Fibroblast of skin of back (primary cell): Measurements from ENCODE around the gene RHOT2.
A peak's percentile ranks its signal among the peaks of the same experiment; 100 is the strongest.
"Not testable (repeated sequence)": the region's sequence is repeated elsewhere in the genome, so short reads cannot be mapped to it uniquely, and the experiment has no call there.

Experiments used
- DNase-seq: peaks from one replicate; pipeline ENCODE4 v3.0.0-alpha.2; 2013

The RHOT2 gene

DNA sequence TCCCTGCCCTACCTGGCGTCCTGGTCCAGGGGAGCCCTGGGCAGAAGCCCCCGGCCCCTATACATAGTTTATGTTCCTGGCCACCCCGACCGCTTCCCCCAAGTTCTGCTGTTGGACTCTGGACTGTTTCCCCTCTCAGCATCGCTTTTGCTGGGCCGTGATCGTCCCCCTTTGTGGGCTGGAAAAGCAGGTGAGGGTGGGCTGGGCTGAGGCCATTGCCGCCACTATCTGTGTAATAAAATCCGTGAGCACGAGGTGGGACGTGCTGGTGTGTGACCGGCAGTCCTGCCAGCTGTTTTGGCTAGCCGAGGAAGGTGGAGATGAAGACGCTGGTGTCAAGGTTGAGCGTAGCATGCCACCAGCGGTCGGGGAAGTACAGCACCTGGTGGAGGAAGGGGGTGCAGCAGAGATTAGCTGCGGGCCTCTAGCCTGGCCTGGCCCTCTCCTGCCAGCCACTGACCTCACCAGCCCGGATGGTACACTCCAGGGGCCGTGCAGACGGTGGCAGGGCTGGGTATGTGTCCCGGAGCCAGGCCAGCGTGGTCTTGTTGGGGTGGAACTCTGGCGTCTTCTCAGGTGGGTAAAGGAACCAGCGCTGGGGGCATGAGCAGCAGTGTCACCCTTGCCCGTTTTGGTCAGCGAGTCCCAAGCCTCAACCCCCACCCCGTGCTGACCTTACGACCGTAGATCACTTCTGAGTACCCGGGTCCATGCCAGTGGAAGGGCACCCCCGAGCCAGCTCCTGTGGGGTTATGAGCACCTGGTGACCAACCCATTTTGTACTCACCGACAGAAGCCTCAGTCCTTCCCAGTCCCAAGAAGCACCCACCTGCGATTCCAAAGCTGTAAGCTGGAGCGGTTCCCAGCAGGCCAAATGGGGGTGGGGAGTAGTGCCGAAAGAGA is 14.8 kb downstream of the RHOT2 start:
- DNase-seq = no peak

- DNase-seq = no peak
Measured at GRCh38 chr16:683396-684070, 15.6 kb downstream of the RHOT2 start.

- DNase-seq = peak; percentile 96
Measured at GRCh38 chr16:684071-684794, 16.3 kb downstream of the RHOT2 start, which contains the start of gene JMJD8. JMJD8 (minus strand) TSS chr16:684334; CDS start chr16:684319, 15 bp downstream.

DNA sequence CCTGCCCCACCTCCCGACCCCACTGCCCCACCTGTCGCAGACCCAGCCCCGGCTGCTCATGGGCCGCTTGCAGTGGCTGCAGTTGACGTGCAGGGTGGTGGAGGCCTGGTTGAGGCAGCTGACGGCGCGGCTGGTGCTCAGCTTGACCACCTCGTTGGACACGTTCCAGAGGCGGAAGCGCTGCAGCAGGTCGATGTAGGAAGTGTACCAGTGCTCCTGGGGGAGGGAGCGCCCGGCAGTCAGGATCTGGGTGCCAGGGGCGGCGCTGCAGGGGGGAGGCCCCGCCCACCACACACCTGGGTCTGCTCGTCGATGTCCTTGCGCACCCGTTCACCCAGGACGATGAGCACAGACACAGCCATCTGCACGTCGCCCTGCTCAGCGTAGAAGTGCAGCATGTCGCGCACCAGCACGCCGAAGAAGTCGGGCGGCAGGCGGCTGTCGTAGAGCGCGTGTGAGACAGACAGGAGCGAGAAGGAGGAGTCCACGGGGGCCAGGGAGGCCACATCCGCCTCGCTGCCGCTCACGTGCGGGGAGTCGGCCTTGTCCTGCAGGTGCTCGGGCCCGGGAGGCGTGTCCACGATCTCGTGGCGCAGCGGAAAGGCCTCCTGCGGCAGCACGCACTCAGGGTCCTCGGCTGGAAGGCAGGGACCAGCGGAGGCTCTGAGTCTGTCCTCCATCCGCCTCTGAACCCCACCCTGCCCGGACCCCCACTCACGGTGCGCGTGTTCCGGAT is 17.2 kb downstream of the RHOT2 start:
- DNase-seq = no peak

DNA sequence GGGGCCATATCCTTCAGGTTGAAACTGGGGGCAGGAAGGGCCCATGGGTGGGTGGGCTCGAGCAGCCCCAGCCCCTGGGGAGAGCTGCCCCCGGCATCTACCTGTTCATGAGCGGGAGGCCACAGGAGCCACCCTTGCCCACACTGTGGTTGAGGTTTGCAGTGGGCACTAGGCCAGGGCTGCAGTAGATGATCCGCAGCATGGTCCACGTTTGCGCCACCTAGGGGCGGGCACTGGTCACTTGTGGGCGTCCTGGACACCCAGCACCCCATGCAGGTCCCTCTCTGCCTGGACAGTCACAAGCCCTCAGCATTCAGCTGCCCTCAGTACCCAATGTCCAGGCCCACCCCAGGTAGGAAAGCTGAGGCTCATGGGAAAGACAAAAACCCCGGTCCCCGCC is 18.0 kb downstream of the RHOT2 start:
- peak; percentile 44 for DNase-seq

- no peak for DNase-seq
Measured at GRCh38 chr16:686459-687260, 18.7 kb downstream of the RHOT2 start.

GRCh38 chr16:687499-687898 is 19.6 kb downstream of the RHOT2 start:
- no peak for DNase-seq

DNA sequence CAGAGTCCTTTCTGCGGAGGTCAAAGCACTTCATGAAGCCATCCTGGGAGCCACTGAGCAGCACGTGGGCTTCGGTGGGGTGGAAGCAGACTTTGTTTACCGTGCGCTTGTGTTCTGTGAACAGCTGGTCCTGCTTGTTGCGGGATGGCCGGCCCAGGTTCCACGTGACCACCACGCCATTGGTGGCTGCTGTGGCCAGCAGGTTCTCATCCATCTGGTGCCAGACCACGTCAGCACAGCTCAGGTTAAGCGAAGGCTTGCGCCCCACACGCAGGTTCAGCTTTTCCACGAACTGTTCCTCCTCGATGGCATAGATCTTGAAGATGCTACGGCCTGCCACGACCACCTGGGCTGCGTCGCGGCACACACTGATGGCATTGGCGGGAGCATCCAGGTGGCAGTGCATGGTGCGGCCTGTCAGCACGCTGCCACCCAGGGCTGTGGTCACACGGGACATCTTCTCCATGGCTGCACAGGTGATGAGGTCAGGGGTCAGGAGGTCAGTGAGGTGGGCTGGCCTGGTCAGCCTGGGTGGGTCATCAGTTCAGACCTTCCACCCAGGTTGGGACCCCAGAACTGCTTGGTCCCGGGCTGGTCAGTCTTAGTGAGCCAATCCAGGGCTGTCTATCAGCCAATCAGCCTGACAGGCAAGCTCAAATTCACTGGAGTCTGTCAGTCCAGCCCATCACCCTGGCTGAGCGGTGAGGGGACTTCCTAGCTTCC is 21.4 kb downstream of the RHOT2 start:
- DNase-seq = no peak

DNA sequence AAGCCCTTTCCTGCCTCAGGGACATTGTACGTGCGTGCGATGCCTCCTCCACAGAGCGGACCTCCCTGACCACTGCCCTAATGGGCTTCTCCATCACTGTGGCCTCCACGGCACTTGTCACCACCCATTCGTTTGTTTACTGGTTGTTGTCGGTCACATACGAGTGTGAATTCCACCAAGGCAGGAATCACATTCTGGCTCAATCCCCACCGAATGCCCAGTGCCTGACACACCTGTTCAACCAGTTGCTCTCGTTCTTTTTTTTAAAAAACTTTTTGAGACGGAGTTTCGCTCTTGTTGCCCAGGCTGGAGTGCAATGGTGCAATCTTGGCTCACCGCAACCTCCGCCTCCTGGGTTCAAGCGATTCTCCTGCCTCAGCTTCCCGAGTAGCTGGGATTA is 23.3 kb downstream of the RHOT2 start:
- not testable (repeated sequence) for DNase-seq

DNA sequence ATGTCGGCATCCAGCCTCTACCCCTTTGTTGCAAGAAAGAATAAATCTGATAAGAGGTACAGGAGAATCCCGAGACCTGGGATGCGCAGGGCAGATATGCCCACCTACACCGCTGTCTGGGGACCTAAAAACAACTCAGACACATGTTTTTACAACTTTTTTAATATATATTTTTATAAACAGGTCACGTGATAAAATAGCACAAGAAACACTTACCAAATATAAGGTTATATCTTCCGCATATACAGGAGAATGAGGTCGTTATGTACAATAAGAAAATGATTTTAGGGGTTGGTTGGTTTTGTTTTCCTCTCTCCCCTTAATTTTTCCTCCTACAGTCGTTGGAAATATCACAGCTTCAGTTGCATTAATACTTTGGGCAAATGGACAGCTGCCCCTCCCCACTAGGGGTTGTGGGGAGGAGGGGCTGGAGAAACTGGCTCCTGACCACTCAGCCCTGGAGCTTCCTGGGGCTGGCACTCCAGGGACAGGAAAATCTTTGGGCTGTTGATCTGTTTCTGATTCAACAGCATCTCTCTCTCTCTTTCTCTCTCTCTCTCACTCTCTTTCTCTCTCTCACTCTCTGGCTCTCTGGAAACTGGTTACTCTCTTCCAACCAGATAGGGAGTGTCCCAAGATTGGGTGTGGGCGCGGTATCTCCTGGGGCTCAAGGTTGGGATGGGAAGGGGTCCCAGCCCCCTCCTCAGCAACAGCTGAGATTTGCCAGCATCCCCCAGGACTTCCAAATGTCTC is 24.6 kb downstream of the RHOT2 start:
- no peak for DNase-seq

DNA sequence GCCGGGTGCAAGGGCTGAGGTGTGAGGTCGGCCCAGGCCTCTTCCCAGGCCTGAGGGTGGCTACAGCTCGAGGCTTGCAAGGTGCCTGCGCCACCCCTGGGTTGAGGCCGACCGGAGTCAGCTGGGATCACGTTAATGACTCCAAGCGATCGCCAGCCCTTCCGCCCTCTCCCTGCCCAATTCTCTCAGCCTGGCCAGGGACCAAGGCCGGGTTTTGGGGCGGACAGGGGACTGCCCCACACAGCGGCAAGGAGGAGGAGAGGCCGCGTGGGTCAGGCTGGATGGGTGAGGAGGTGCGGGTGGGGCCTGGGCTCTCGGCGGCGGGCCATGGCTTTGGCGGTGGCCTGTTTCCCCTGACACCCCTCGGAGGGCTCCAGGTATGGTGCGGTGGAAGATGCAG is 25.4 kb downstream of the RHOT2 start:
- no peak for DNase-seq

DNA sequence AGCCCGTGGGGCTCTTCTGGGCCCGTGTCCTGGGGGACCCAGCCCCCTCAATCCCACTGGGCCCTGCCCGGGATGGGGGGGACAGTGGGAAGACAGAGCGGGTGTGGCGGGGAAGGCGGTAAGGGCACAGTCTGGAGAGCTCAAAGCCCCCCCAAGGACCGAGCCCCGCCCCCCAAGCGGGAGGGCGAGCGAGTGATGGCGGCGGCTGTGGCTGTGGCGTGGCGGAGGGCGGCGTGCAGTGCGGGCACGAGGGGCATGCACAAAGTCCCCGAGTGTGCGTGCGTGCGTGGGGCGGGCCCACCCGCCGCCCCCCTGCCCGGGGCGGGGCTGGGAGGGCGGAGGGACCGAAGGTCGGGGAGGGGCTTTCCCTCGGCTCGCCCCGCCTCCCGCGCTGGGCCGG is 25.8 kb downstream of the RHOT2 start:
- DNase-seq = no peak

- DNase-seq = no peak
Measured at GRCh38 chr16:694187-694862, 26.4 kb downstream of the RHOT2 start.

GRCh38 chr16:694863-695354 is 27.0 kb downstream of the RHOT2 start:
- no peak for DNase-seq

GRCh38 chr16:695355-696089 is 27.6 kb downstream of the RHOT2 start:
- DNase-seq = no peak

DNA sequence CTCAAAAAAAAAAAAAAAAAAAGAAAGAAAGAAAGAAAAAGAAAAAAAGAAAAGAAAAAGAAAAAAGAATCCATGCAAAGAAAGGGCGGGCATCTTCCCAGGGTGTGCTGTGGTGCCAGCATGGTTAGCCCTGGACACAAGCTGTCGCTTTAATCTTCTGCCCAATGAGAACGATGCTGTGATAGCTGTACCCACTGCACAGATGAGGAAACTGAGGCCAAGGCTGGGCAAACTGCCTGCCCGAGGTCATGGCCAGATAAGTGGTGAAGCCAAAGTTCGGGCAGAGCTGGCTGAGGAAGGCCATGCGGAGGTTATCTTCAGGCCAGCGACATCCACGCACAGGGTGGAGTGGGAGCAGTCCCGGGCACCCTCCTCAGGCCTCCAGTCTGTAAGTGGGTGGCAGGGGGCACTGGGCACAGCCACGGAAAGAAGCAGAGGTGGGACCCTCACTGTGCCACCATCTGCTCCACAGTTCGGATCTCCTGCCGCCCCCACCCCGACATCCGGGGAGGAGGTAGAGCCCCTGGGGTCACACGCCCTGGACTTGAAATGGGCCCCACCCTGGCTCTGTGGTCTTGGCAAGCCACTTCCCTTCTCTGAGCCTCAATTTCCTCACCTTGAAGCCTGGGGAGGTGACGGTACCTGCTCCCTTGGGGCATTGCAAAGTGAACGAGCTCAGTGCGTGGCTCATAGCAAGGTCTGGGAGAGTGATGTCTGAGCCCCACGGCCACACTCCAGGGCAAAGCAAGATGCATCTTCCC is 31.2 kb downstream of the RHOT2 start:
- no peak for DNase-seq

- no peak for DNase-seq
Measured at GRCh38 chr16:700684-701584, 33.0 kb downstream of the RHOT2 start.
